ENCODE data around the gene FGF1. TPM values are rescaled to one million over a fixed set of nuclear protein-coding genes. Genes with fewer than 3 reads are reported as not detected.

FGF1 gene
- total and polyA plus RNA-seq, 8 donors = 0.03 to 0.90 (median 0.35) TPM

GRCh38 chr5:142686210-142686734 is 382 bp upstream of the FGF1 start:
- Histone ChIP-seq H3K36me3 (no peaks in the 10 kb centered on the region), H3K4me1 (peaks cover 0 to 5% (median 0%) of the 10 kb centered on the region in 3 donors), H3K27me3 (no peaks in the 10 kb centered on the region), H3K9me3 (no peaks in the 10 kb centered on the region), H3K4me3 (no peak overlapping the region), H3K27ac (no peak overlapping the region)
- TF ChIP-seq, protein P1, sequence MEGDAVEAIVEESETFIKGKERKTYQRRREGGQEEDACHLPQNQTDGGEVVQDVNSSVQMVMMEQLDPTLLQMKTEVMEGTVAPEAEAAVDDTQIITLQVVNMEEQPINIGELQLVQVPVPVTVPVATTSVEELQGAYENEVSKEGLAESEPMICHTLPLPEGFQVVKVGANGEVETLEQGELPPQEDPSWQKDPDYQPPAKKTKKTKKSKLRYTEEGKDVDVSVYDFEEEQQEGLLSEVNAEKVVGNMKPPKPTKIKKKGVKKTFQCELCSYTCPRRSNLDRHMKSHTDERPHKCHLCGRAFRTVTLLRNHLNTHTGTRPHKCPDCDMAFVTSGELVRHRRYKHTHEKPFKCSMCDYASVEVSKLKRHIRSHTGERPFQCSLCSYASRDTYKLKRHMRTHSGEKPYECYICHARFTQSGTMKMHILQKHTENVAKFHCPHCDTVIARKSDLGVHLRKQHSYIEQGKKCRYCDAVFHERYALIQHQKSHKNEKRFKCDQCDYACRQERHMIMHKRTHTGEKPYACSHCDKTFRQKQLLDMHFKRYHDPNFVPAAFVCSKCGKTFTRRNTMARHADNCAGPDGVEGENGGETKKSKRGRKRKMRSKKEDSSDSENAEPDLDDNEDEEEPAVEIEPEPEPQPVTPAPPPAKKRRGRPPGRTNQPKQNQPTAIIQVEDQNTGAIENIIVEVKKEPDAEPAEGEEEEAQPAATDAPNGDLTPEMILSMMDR (IDR thresholded peaks at IDR 0.05) = no peak
- DNase-seq (no peak), ATAC-seq (peak in 2 of 4 donors; percentile 29 to 30), FAIRE-seq (no peak)
- WGBS, 2 donors = 55% methylated on average over 11 of the region's 11 CpGs
- intact Hi-C loops (cut with DNase I) = no loop called here

DNA sequence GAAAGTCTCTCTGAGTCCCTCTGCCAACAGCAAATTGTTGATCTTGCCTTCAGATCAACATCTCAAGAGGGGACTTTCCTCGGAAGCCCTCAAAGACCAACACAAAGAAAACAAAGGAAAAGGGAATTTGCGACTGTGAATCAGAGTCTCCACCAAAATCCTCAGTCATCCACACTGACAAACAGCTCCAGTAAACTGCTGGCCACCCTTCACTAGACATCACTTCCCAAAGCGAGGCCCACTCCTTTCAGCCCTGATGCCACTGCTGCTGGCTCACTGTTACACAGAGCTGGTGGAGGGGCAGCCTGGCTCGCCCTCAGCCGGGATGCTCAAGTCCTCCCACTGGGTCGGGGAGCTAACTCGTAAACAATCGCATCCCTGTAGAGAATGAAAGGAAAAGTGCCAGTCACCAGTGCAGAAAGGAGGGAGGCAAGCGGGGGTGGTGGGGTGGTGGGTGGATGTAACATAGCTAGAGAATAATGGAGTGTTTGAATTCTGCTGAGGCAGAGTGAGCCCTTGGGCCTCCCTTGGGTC is 1.3 kb downstream of the FGF1 start:
- intact Hi-C loops (cut with DNase I) = no loop called here
- Histone ChIP-seq H3K36me3 (no peaks in the 10 kb centered on the region), H3K4me3 (no peak overlapping the region), H3K9me3 (no peaks in the 10 kb centered on the region), H3K27ac (no peak overlapping the region), H3K4me1 (peaks cover 0 to 14% (median 3%) of the 10 kb centered on the region in 3 donors), H3K27me3 (no peaks in the 10 kb centered on the region)
- TF ChIP-seq, protein P1 (IDR thresholded peaks at IDR 0.05) = no peak
- ATAC-seq (no peak), DNase-seq (no peak), FAIRE-seq (no peak)
- WGBS, 2 donors = 40 to 72% methylated on average over 9 of the region's 9 CpGs

DNA sequence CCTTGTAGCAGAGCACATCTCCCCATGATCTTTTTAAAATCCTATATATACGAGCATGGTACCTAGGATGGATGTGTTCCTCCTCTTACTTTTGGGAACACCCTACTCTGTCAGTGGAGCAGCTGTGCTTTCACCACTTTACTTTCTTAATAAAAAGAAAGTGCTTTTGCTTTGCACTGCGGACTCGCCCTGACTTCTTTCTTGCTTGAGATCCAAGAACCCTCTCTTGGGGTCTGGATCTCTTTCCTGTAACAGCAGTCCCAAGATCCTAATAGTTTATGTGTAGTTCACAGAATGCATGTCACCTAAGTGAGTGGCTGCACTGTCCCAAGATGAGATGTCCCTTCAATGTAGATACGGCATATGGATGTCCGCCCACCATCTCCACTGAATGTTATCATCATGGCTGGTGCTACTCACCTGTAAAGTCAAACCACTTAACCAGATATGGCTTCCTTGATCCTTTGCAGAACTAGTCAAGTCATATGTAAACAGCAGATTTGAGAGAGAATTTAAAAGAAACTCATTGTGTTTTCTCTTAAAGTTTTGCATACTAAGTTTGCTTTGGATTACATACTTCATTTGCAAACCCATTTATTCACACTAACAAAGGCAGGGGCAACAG is 1.9 kb downstream of the FGF1 start:
- Histone ChIP-seq H3K27me3 (no peaks in the 10 kb centered on the region), H3K36me3 (no peaks in the 10 kb centered on the region), H3K27ac (no peak overlapping the region), H3K9me3 (no peaks in the 10 kb centered on the region), H3K4me3 (no peak overlapping the region), H3K4me1 (peaks cover 0 to 14% (median 3%) of the 10 kb centered on the region in 3 donors)
- no peak for ATAC-seq
- FAIRE-seq = no peak
- TF ChIP-seq, protein P1 (IDR thresholded peaks at IDR 0.05) = no peak
- DNase-seq = no peak
- intact Hi-C loops (cut with DNase I) = no loop called here
- WGBS, 2 donors = 85 to 90% methylated on average over 5 of the region's 5 CpGs

- TF ChIP-seq, protein P1 (IDR thresholded peaks at IDR 0.05) = no peak
- H3K27me3 ChIP-seq = no peaks in the 10 kb centered on the region
- no peaks in the 10 kb centered on the region for H3K36me3 ChIP-seq
- no peak for DNase-seq
- no peak for ATAC-seq
- intact Hi-C loops (cut with DNase I) = no loop called here
- no peak overlapping the region for H3K4me3 ChIP-seq
- no peak for FAIRE-seq
- H3K9me3 ChIP-seq = no peaks in the 10 kb centered on the region
- 85 to 89% methylated on average over 3 of the region's 3 CpGs for WGBS, 2 donors
- peaks cover 0 to 14% (median 3%) of the 10 kb centered on the region in 3 donors for H3K4me1 ChIP-seq
- H3K27ac ChIP-seq = no peak overlapping the region
Observed at GRCh38 chr5:142683116-142683515, 2.8 kb downstream of the FGF1 start.
